Choroid plexus epithelial cell (primary cell): ENCODE data around the gene ISYNA1.

Experiments
- DNase-seq: peaks from one replicate; pipeline ENCODE4 v3.0.0-alpha.2; 2010; ENCODE audit warnings: low read depth
- H3K4me3 ChIP-seq: 2 replicates; pipeline ENCODE4 v1.5.1; 2011; ENCODE audit warnings: low read depth, mild to moderate bottlenecking, control low read depth, low read length, moderate library complexity
- TF ChIP-seq, protein P1 (sequence below): conservative IDR thresholded peaks from 2 replicates; pipeline ENCODE4 v1.5.1; 2011; ENCODE audit warnings: low read depth, mild to moderate bottlenecking, control low read depth, inconsistent platforms, low read length, moderate library complexity

ISYNA1 gene

GRCh38 chr19:18450021-18450930 lies 12.3 kb upstream of the ISYNA1 start:
- DNase-seq, result no peak
- TF ChIP-seq, protein P1, sequence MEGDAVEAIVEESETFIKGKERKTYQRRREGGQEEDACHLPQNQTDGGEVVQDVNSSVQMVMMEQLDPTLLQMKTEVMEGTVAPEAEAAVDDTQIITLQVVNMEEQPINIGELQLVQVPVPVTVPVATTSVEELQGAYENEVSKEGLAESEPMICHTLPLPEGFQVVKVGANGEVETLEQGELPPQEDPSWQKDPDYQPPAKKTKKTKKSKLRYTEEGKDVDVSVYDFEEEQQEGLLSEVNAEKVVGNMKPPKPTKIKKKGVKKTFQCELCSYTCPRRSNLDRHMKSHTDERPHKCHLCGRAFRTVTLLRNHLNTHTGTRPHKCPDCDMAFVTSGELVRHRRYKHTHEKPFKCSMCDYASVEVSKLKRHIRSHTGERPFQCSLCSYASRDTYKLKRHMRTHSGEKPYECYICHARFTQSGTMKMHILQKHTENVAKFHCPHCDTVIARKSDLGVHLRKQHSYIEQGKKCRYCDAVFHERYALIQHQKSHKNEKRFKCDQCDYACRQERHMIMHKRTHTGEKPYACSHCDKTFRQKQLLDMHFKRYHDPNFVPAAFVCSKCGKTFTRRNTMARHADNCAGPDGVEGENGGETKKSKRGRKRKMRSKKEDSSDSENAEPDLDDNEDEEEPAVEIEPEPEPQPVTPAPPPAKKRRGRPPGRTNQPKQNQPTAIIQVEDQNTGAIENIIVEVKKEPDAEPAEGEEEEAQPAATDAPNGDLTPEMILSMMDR, result no peak
- no peak overlapping the region for H3K4me3 ChIP-seq

DNA sequence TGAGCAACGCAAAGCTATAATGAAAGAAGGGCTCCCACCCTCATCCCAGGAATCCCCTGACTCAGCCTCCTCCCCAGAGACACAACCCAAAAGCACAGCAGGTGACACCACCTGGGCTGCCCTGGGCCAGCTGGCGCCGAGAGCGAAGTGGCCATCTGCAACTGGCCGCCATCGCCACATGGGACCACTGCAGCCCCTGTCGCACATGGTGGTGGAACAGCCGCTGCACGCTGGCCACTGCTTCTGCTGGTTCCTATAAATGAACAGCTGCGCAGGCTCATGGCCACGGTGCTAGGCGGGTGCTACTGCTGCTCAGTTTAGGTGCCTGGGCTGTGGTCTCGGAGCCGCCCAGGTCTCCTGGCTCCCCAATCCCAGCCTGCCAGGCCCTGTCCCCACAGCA lies 11.6 kb upstream of the ISYNA1 start:
- TF ChIP-seq, protein P1, result no peak
- no peak overlapping the region for H3K4me3 ChIP-seq
- DNase-seq, result no peak

GRCh38 chr19:18446811-18447359 lies 9.0 kb upstream of the ISYNA1 start:
- no peak for DNase-seq
- TF ChIP-seq, protein P1, result no peak
- H3K4me3 ChIP-seq, result no peak overlapping the region

GRCh38 chr19:18446145-18446810 lies 8.3 kb upstream of the ISYNA1 start:
- no peak overlapping the region for H3K4me3 ChIP-seq
- TF ChIP-seq, protein P1, result no peak
- no peak for DNase-seq

- DNase-seq, result no peak
- TF ChIP-seq, protein P1, result no peak
- H3K4me3 ChIP-seq, result no peak overlapping the region
Observed at GRCh38 chr19:18445262-18445948, 7.5 kb upstream of the ISYNA1 start.

- H3K4me3 ChIP-seq, result no peak overlapping the region
- DNase-seq, result no peak
- TF ChIP-seq, protein P1, result no peak
Observed at GRCh38 chr19:18444513-18444912, 6.6 kb upstream of the ISYNA1 start.
